PC-9 (cell line): ENCODE data around the gene BHLHE40. TPM values are rescaled to one million over a fixed set of nuclear protein-coding genes. Genes with fewer than 3 reads are reported as not detected.

Source experiments
- BruUV-seq: library from RNA; stranded (reverse); fragments of 400-500 nt; replicated peaks from 2 replicates; lab custom pipeline; 2021; lab: Mats Ljungman, UMichigan
- CTCF ChIA-PET: fragments of 300-600 bp; sonication (Branson Sonifier 250); formaldehyde crosslinking; loops from one replicate; lab custom pipeline; 2022; ENCODE audit warnings: antibody characterized with exemption; lab: Charles Lee
- POLR2A ChIA-PET: fragments of 300-600 bp; sonication (Branson Sonifier 250); formaldehyde crosslinking; loops from one replicate; lab custom pipeline; 2022; ENCODE audit warnings: antibody characterized with exemption; ENCODE audit not compliant: unreplicated experiment; lab: Charles Lee
- DNase-seq, 2 experiments: peaks; one replicate each; pipeline versions ENCODE4 v3.0.0 to v3.0.0-alpha.2; 2015 to 2022; ENCODE audit warnings: mixed read lengths in 1 of 2
- H2AFZ ChIP-seq: fragments of 200-600 bp; sonication (generic); 2 replicates; pipeline ENCODE4 v1.8.1; 2017; ENCODE audit warnings: antibody characterized with exemption
- H3F3A ChIP-seq: fragments of 200-600 bp; sonication (generic); 2 replicates; pipeline ENCODE4 v1.8.1; 2017; ENCODE audit warnings: antibody characterized with exemption, mild to moderate bottlenecking, low read depth; ENCODE audit not compliant: insufficient read depth
- H3K27ac ChIP-seq: fragments of 200-600 bp; sonication (generic); 2 replicates; pipeline ENCODE4 v1.6.1; 2016; ENCODE audit warnings: mixed run types
- H3K27me3 ChIP-seq: fragments of 200-600 bp; sonication (generic); 2 replicates; pipeline ENCODE4 v1.6.1; 2016; ENCODE audit warnings: low read depth, mixed run types; ENCODE audit not compliant: insufficient read depth
- H3K36me3 ChIP-seq: fragments of 200-600 bp; sonication (generic); 2 replicates; pipeline ENCODE4 v1.6.1; 2016; ENCODE audit warnings: low read depth, mixed run types
- H3K4me1 ChIP-seq: fragments of 200-600 bp; sonication (generic); replicated peaks from 2 replicates; pipeline ENCODE4 v1.6.1; 2016; ENCODE audit warnings: mixed run types; ENCODE audit not compliant: insufficient read depth
- H3K4me2 ChIP-seq: fragments of 200-600 bp; sonication (generic); 2 replicates; pipeline ENCODE4 v1.6.1; 2017; ENCODE audit warnings: mixed run types
- H3K4me3 ChIP-seq: fragments of 200-600 bp; sonication (generic); 2 replicates; pipeline ENCODE4 v1.6.1; 2016; ENCODE audit warnings: mixed run types
- H3K79me2 ChIP-seq: fragments of 200-600 bp; sonication (generic); 2 replicates; pipeline ENCODE4 v1.6.1; 2017; ENCODE audit warnings: low read depth, mixed run types
- H3K9me2 ChIP-seq: fragments of 200-600 bp; sonication (generic); 2 replicates; pipeline ENCODE4 v1.8.1; 2017; ENCODE audit warnings: mild to moderate bottlenecking; ENCODE audit not compliant: insufficient read depth
- H3K9me3 ChIP-seq: fragments of 200-600 bp; sonication (generic); 2 replicates; pipeline ENCODE4 v1.8.1; 2016; ENCODE audit warnings: low read depth; ENCODE audit not compliant: insufficient read depth
- H4K20me1 ChIP-seq: fragments of 200-600 bp; sonication (generic); 2 replicates; pipeline ENCODE4 v1.8.1; 2017; ENCODE audit not compliant: insufficient read depth
- EZH2 ChIP-seq: fragments of 200-600 bp; sonication (generic); IDR thresholded peaks from 2 replicates; pipeline ENCODE4 v1.8.0; 2017; ENCODE audit warnings: antibody characterized with exemption, low read depth
- intact Hi-C: fragments of 100-400 bp; cut with micrococcal nuclease; formaldehyde crosslinking; loops from one replicate; pipeline ENCODE4 v1.10.0; 2022; ENCODE audit not compliant: unreplicated experiment
- total RNA-seq: library from RNA; stranded (reverse); gene quantifications from 2 replicates; pipeline ENCODE4 v1.2.3, GENCODE V29; 2021
- TF ChIP-seq, protein P1 (sequence below): fragments of 200-600 bp; sonication (generic); conservative IDR thresholded peaks from 2 replicates; pipeline ENCODE4 v1.6.1; 2017; ENCODE audit warnings: mixed run types, antibody characterized with exemption, mild to moderate bottlenecking, moderate library complexity

Gene BHLHE40
- total RNA-seq, 1 experiment from 2014 or later: 45.5 TPM

DNA sequence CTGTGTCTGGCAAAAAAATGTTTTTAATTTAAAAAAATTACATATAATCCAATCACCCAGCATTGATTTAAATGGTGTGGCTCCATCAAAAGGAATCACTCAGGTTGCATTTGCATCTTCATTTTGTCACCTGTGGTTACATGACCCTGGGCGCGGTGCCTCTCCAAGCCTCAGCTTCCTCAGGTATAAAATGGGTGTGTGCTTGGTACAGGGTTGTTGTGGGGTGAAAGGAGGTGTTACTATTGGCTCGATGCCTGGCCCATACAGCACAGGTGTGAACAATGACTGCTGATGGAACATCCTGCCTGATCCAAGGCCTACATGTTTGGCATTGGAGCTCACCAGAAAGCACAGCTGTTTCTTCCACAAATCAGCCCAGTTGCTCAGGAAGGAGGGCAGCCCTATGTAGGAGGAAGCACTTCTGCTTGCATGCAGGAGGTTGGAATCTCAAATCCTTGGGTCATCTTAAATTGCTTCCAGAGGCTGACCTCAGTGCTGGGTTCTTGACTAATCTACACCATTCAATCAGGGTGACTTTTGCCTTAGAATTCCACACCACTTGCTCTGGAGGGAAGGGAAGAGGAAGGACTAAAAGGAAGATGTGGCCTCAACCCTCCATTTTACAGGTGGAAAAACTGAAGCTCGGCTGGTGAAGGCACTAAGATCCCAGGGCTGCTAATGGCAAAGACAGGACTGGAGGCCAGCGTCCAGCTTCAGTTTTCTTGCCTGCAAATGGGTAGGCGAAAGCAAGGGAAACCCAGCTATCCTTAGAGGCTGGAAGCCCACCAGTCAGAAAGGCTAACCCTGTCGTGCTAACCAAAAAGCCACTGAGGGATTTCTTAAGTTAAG is 31.7 kb downstream of the BHLHE40 start:
- TF ChIP-seq EZH2: no peak
- TF ChIP-seq, protein P1, sequence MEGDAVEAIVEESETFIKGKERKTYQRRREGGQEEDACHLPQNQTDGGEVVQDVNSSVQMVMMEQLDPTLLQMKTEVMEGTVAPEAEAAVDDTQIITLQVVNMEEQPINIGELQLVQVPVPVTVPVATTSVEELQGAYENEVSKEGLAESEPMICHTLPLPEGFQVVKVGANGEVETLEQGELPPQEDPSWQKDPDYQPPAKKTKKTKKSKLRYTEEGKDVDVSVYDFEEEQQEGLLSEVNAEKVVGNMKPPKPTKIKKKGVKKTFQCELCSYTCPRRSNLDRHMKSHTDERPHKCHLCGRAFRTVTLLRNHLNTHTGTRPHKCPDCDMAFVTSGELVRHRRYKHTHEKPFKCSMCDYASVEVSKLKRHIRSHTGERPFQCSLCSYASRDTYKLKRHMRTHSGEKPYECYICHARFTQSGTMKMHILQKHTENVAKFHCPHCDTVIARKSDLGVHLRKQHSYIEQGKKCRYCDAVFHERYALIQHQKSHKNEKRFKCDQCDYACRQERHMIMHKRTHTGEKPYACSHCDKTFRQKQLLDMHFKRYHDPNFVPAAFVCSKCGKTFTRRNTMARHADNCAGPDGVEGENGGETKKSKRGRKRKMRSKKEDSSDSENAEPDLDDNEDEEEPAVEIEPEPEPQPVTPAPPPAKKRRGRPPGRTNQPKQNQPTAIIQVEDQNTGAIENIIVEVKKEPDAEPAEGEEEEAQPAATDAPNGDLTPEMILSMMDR: no peak
- Histone ChIP-seq H2AFZ (no peak overlapping the region), H3F3A (peaks cover 2% of the 10 kb centered on the region; the same call in 1 of the 2 replicates), H4K20me1 (no peaks in the 10 kb centered on the region), H3K27me3 (no peaks in the 10 kb centered on the region), H3K4me2 (no peak overlapping the region), H3K27ac (no peak overlapping the region), H3K9me2 (no peaks in the 10 kb centered on the region), H3K4me3 (no peak overlapping the region), H3K9me3 (no peaks in the 10 kb centered on the region), H3K4me1 (peaks cover 36% of the 10 kb centered on the region), H3K79me2 (no peaks in the 10 kb centered on the region), H3K36me3 (no peaks in the 10 kb centered on the region)
- ChIA-PET POLR2A (interaction anchor here (0.6 kb wide), 1 partner anchor 61 kb away, joined by 4 read pairs; no protein-coding TSS in a partner anchor), CTCF (no interaction called here)
- intact Hi-C loops: no loop called here
- no peak for DNase-seq
- BruUV-seq: no TSS peak

DNA sequence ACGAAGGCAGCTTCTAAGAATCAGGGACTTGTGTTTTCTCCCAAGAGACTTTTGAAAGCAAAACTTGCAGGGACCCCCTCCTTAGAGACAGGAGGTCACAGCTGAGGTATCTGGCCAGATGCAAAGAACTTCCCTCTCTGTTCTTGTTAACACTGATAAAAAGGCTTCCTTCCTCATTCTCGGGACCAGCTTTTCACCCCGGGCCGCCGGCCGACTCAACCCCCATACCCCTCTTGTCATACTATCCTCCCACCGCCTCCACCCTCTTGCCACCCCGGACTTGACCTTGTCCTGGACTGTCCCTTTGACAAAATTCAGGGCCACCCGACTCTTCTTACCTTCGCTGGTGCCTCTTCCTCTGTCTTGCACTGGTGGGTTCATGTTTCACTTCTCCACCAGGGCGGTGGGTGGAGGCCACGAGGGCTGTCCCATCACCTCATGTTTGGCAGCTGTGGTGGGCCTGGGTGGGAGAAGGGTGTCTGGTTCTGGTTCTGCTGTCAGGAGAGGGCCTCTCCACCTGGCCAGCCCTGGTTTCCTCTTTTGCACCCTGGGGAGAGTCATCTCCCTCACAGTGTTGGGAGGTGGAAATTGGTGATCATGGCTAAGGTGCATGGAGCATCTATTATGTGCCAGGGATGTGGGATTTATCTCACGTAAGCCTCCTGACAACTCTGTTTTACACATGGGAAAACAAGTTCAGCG is 32.5 kb downstream of the BHLHE40 start:
- Histone ChIP-seq H3K36me3 (no peaks in the 10 kb centered on the region), H3K9me2 (no peaks in the 10 kb centered on the region), H3K4me3 (no peak overlapping the region), H3K79me2 (no peaks in the 10 kb centered on the region), H4K20me1 (no peaks in the 10 kb centered on the region), H3K4me2 (no peak overlapping the region), H2AFZ (no peak overlapping the region), H3K9me3 (no peaks in the 10 kb centered on the region), H3F3A (peaks cover 6% of the 10 kb centered on the region; the same call in 1 of the 2 replicates), H3K27me3 (no peaks in the 10 kb centered on the region), H3K4me1 (peaks cover 42% of the 10 kb centered on the region), H3K27ac (no peak overlapping the region)
- no peak for TF ChIP-seq EZH2
- ChIA-PET POLR2A (interaction anchor here (0.7 kb wide), 1 partner anchor 16 kb away, joined by 3 read pairs; no protein-coding TSS in a partner anchor), CTCF (no interaction called here)
- no peak for DNase-seq
- BruUV-seq: no TSS peak
- intact Hi-C loops: no loop called here

DNA sequence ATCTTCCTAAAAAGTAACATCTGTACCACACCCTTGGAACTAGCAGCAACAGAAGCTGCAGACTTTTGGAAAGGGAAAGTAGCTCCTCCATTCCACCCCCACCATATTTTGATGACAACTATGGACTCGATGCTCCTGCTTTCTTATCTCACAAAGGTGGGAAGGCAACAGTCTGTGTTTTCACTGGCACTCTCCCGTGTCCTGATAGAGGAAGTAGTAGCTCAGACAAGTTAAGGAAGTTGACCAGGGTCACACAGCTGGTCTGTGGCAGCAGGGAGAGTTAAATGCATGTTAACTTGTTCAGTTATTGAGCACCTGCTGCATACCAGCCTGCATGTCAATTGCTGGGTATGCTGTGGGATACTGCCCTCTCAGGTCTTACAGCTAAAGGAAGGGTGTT is 33.1 kb downstream of the BHLHE40 start:
- Histone ChIP-seq H3K36me3 (no peaks in the 10 kb centered on the region), H3K4me2 (no peak overlapping the region), H2AFZ (no peak overlapping the region), H3K9me2 (no peaks in the 10 kb centered on the region), H3K4me3 (no peak overlapping the region), H3K27me3 (no peaks in the 10 kb centered on the region), H4K20me1 (no peaks in the 10 kb centered on the region), H3K79me2 (no peaks in the 10 kb centered on the region), H3K4me1 (peaks cover 49% of the 10 kb centered on the region), H3F3A (peaks cover 12% of the 10 kb centered on the region; the same call in 1 of the 2 replicates), H3K27ac (no peak overlapping the region), H3K9me3 (no peaks in the 10 kb centered on the region)
- BruUV-seq: no TSS peak
- intact Hi-C loops: no loop called here
- no peak for TF ChIP-seq EZH2
- TF ChIP-seq, protein P1: no peak
- POLR2A ChIA-PET: interaction anchor here (0.7 kb wide), 1 partner anchor 17 kb away, joined by 3 read pairs; no protein-coding TSS in a partner anchor
- no peak for DNase-seq
- CTCF ChIA-PET: interaction anchor here (1.2 kb wide), 1 partner anchor 300 kb away, joined by 4 read pairs; no protein-coding TSS in a partner anchor
